Activated T-cell treated with anti-CD3 and anti-CD28 coated beads for 1 hour (primary cell): Measurements from ENCODE around the gene PNKD.

Experiments
- DNase-seq: peaks from one replicate; pipeline ENCODE4 v3.0.0-alpha.2; 2020; ENCODE audit warnings: low read depth

The PNKD gene

GRCh38 chr2:218257390-218257981 is 12.8 kb upstream of the PNKD start:
- peak; percentile 53 for DNase-seq

DNA sequence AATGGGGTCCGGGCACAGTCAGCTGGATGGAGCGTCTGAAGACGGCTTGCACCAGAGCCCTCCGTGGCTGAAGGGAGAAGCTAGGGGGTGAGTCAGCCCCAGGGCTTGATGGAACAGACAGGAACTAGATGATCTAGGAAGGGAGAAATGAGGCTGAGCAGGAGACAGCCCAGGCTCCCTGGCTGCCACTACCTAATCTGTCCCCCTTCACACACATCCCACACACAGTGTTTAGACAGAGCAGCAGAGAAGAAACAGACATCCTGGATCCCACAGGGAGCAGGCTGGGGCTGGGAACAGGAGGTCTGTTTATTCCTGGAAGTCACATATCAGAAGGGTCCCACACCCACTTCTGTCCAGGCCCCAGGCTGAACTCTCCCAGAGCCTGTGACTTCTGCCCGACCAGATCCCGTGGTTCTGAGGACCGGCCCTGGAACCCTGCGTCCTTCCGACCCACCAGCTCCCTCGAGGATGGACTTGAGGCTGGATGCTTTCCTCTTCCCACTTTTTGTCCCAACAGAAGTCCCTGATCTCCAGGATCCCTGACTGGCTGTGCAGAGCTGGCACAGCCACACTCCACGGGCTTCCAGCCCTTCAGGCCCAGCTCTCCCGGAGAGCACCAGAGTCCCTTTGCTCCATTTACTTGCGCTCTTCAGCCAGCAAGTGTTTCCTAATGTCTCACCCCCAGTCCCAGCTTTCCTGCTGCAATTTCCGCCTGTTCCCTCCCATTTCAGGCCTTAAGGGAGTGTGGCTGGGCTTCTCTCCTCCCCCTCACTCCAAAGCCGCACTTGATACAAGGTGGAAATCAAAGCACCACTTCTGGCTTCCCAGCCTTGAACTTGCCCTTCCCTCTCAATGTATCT is 11.0 kb upstream of the PNKD start:
- DNase-seq, result no peak

DNA sequence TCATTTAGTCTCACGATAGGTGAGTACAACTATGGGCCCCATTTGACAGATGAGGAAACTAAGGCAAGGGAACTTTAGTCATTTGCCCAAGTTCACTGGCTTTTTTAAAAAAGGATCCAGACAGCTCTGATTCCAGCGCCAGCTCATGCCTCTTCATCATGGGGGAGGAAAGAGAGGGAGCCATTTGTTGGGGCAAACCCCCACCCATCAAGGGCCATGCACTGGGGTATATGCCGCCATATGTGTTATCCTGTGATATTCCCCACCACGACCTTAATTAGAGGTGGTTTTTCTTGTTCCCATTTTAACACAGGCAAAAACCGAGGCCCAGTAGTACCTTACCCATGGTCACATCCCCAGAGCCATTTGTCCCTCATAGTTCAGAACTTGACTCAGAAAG is 10.2 kb upstream of the PNKD start:
- DNase-seq, result no peak

DNA sequence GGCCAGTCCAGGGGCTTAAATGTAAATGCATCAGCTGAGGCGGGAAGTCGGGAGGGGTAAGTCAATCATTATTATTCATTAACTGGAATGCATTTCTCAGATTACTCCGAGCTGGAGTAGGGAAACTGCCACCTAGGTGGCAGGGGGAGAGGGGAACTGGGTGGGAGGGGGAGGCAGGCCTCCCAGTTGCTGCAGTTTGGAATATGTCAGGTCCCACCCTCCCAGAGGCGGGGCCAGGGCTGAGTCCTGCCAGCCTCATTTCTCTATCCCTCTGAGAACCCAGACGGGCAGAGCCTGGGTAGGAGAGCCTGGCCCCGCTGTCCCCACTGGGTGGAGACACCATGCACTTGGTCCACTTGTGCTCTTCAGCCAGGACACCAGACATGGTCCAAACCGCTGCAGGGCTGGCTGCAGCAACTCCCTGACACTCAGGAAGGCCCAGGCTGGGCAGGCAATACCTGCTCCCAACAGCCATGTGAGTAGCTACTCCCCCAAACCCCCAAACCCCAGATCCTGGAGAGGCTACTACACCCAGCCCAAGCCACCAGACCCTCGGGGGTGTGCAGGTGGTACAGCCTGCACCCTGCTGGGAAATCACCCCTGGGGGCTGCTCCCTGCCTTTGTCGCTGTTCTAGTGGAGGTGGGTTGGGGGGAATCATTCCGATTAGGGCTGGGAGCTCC is 9.4 kb upstream of the PNKD start, which contains the start of gene GPBAR1:
TSS of gene GPBAR1 (plus strand) at position 274 of the 681 bp plus-strand sequence. CDS start 1,710 bp downstream, outside the sequence.
- DNase-seq, result no peak

DNA sequence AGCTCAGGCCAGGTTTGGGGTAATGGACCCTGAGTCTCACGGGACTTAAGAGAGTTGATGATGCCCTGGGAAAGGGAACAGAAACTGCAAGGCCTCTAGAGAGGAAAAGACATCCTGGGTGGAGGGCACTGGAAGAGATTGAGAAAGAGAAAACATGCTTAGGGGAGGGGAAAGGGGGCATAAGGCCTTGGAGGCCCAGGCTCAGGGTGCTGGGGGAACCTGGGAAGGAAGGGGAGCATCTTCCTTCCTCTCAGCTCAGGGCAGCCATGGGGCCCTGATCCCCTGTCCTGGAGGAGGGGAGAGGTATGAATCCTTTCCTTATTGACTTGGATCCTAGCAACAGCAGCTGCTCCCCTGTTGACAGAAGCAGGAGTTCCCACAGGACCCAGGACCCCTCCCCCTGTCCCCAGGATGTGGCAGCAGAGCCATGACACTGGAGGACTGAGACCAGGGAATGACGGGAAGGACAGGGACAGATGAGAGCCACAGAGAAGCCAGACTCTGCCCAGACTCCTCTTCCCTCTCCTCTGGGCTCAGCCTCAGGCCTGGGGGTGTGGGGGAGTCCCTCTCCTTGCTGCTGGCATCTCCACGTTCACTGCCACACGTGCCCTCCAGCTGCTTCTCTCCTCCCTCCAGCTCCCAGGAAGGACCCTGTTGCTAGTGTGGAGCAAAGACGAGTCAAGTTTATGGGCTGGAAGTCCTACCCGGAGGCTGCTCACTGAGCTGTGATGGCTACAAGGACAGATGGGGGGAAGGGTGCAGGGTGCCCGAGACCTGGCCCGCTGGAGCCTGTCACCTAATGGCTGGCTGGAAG is 8.7 kb upstream of the PNKD start:
- DNase-seq, result no peak

GRCh38 chr2:218262237-218262600 is 8.1 kb upstream of the PNKD start:
- no peak for DNase-seq

- DNase-seq, result no peak
Observed at GRCh38 chr2:218262631-218263586, 7.4 kb upstream of the PNKD start.

- no peak for DNase-seq
Observed at GRCh38 chr2:218263817-218264641, 6.3 kb upstream of the PNKD start.

DNA sequence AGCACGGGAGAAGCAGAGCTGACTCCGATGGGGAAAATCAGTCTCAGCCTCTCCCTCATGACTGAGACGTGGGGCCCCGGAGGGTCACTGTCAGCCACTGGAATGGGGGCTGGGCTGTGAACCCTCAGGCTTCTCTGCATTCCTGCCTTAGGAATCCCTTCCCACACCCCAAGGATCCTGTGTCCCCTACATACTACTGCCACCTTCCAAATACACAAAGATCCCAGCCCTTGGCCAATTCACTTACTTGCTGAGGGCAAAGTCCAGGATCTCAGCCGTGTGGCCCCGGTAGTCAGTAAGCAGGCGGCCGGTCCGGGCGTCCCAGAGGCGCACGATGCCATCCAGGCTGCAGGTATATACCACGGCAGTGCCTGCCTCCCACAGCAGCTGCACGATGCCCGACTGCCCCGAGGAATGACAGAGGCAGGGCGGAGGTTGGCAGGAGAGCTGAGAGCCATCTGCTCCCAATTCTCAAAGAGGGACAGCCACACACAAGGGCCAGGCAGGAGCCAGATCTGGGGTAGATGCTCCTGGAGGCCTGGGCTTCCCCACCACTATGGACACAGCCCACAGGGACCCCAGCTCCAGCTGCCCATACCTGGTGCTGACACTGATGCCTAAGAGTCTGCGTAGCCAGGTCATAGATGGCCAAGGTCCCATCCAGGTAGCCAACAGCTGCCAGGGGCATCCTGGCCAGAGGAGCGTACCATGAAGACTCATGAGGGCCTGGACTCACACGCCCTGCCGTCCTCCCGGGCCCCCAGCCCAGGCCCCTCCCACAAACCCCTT is 5.4 kb upstream of the PNKD start:
- DNase-seq, result no peak

GRCh38 chr2:218265626-218266025 is 4.7 kb upstream of the PNKD start:
- DNase-seq, result no peak

- no peak for DNase-seq
Observed at GRCh38 chr2:218266316-218266979, 3.9 kb upstream of the PNKD start.

DNA sequence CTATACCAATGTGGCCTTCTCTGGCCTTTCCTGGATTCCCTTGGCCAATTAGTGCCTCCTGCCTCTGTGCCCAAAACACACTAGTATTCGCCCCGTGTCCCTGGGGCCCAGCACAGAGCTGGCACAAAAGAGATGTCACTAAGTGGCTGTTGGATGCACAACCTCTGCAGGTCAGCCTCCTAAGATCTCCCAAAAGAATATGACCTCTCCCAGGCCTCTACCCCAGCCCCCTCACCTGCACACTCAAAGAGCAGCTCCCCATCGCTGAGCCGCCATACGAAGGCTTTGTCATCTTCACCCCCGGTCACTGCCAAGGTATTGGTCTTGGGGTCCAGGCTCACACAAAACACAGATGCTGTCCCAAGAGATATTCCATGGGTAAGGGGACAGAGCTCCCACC is 3.1 kb upstream of the PNKD start:
- DNase-seq, result no peak

- DNase-seq, result no peak
Observed at GRCh38 chr2:218270721-218271486, 585 bp downstream of the PNKD start.

DNA sequence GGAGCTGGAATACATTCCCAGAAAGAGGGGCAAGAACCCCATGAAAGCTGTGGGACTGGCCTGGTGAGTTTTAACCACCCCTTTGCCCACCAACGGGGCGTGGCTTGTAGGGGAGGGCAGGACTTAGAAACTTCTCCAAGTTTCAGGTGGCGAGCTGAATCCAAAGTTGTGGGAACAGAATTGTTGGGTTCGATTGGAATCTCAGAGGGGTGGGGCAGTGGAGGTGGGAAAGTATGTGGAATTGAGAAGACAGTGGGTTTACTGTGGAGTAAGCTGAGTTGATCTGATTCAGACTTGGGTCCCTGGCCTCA is 1.1 kb downstream of the PNKD start:
- DNase-seq, result no peak

GRCh38 chr2:218271865-218272530 is 1.7 kb downstream of the PNKD start:
- no peak for DNase-seq

DNA sequence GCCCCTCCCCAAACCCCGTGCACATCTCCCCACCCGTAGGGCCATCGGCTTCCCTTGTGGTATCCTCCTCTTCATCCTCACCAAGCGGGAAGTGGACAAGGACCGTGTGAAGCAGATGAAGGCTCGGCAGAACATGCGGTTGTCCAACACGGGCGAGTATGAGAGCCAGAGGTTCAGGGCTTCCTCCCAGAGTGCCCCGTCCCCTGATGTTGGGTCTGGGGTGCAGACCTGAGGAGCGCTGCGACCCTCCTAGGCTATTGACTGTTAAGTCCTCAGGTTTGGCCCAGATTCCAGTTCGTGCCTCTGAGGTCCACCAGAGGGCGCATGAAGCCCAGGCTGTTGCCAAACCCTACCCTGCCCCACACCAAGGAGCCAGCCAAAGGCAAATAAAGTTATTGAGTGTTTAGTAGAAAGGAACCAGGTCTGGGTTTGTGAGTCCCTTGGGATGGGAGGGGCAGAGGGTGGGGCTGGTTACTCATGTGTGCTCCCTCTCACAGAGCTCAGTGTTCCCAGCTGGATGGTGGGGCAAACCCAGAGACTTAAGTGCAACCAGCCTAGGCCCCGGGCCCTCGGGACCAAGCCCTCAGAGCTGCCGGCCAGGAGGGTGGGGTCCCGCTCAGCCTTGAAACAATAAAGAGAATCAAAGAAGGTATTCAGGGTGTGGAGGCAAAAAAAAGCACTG is 2.4 kb downstream of the PNKD start:
- peak; percentile 75 for DNase-seq
